H1 (cell line): ENCODE measurements around the gene ZGLP1. TPM values are rescaled to one million over a fixed set of nuclear protein-coding genes. Genes with fewer than 3 reads are reported as not detected.

ENCODE experiments used
- CTCF ChIA-PET: fragments of 300-600 bp; sonication (Branson Sonifier 250); formaldehyde crosslinking; loops from one replicate; lab custom pipeline; 2021; ENCODE audit not compliant: partially characterized antibody; lab: Charles Lee
- POLR2A ChIA-PET: fragments of 300-600 bp; sonication (Branson Sonifier 250); formaldehyde crosslinking; loops from one replicate; lab custom pipeline; 2021; ENCODE audit warnings: inconsistent platforms; ENCODE audit not compliant: partially characterized antibody; lab: Charles Lee
- DNase-seq, 2 experiments: peaks; one replicate each; pipeline versions ENCODE4 v3.0.0 to v3.0.0-alpha.2; 2010 to 2022; ENCODE audit warnings: low spot score in 2 of 2, low read depth in 1 of 2, mixed read lengths in 1 of 2
- FAIRE-seq: peaks from 2 replicates; lab custom pipeline; 2011; peaks lifted over from hg19 to GRCh38; lab: Jason Lieb, UNC
- H2AFZ ChIP-seq: 2 replicates; pipeline ENCODE4 v1.8.1; 2012; ENCODE audit warnings: low read length, inconsistent platforms
- H2AK5ac ChIP-seq: 2 replicates; pipeline ENCODE4 v1.6.1; 2013; ENCODE audit warnings: low read depth, low read length
- H2BK120ac ChIP-seq: replicated peaks from 2 replicates; pipeline ENCODE3; 2013; ENCODE audit warnings: low read depth, low read length, inconsistent platforms
- H2BK12ac ChIP-seq: 2 replicates; pipeline ENCODE4 v1.6.1; 2013; ENCODE audit warnings: low read depth, low read length
- H2BK15ac ChIP-seq: 2 replicates; pipeline ENCODE4 v1.6.1; 2013; ENCODE audit warnings: low read length
- H2BK20ac ChIP-seq: 2 replicates; pipeline ENCODE4 v1.6.1; 2013; ENCODE audit warnings: low read length
- H2BK5ac ChIP-seq: 2 replicates; pipeline ENCODE4 v1.6.1; 2013; ENCODE audit warnings: low read depth, low read length
- H3K14ac ChIP-seq: 2 replicates; pipeline ENCODE4 v1.6.1; 2013; ENCODE audit warnings: inconsistent platforms; ENCODE audit not compliant: insufficient read length
- H3K18ac ChIP-seq: 2 replicates; pipeline ENCODE4 v1.6.1; 2013; ENCODE audit warnings: low read length; ENCODE audit errors: extremely low read depth
- H3K23ac ChIP-seq: 2 replicates; pipeline ENCODE4 v1.6.1; 2013; ENCODE audit warnings: inconsistent platforms; ENCODE audit not compliant: insufficient read length
- H3K23me2 ChIP-seq: 2 replicates; pipeline ENCODE4 v1.6.1; 2013; ENCODE audit warnings: low read depth, low read length
- H3K27ac ChIP-seq: 2 replicates; pipeline ENCODE4 v1.6.1; 2011; ENCODE audit warnings: low read depth, low read length, inconsistent platforms
- H3K27me3 ChIP-seq, 4 experiments: replicated peaks in 1 of 4; 1 replicate in 1 of 4; 2 replicates in 3 of 4; pipeline versions ENCODE4 v1.6.1 to v1.8.1; 2011 to 2013; ENCODE audit warnings: low read length in 3 of 4, mild to moderate bottlenecking in 3 of 4, inconsistent platforms in 2 of 4, mixed read lengths in 2 of 4, moderate library complexity in 1 of 4; ENCODE audit not compliant: control insufficient read depth in 3 of 4, insufficient read depth in 3 of 4; ENCODE audit errors: extremely low read depth in 1 of 4
- H3K36me3 ChIP-seq, 4 experiments: 2 replicates each; pipeline versions ENCODE4 v1.6.1 to v1.8.1; 2011 to 2013; ENCODE audit warnings: mild to moderate bottlenecking in 4 of 4, low read length in 3 of 4, moderate library complexity in 2 of 4, control low read depth in 1 of 4, inconsistent platforms in 1 of 4; ENCODE audit not compliant: insufficient read depth in 4 of 4, control insufficient read depth in 2 of 4
- H3K4ac ChIP-seq: replicated peaks from 2 replicates; pipeline ENCODE3; 2013; ENCODE audit warnings: low read length, low read depth, mixed read lengths, inconsistent platforms; ENCODE audit not compliant: insufficient read length
- H3K4me1 ChIP-seq, 4 experiments: replicated peaks in 1 of 4; 1 replicate in 1 of 4; 2 replicates in 3 of 4; pipeline versions ENCODE4 v1.6.1 to v1.8.1; 2011 to 2013; ENCODE audit warnings: low read length in 3 of 4, inconsistent platforms in 2 of 4, mixed read lengths in 1 of 4; ENCODE audit not compliant: insufficient read depth in 4 of 4, control insufficient read depth in 3 of 4
- H3K4me2 ChIP-seq, 2 experiments: 2 replicates each; pipeline versions ENCODE4 v1.6.1 to v1.8.1; 2011 to 2013; ENCODE audit warnings: low read depth in 2 of 2, low read length in 2 of 2, control low read depth in 1 of 2, inconsistent platforms in 1 of 2, mild to moderate bottlenecking in 1 of 2; ENCODE audit not compliant: insufficient read depth in 1 of 2
- H3K4me3 ChIP-seq, 4 experiments: fragments of 200-600, 300-600 bp in 1 of 4; sonication (generic), shearing (Covaris generic), sonication (Bioruptor Twin) in 1 of 4; 2 replicates each; pipeline versions ENCODE4 v1.5.1 to v1.8.1; 2011 to 2016; ENCODE audit warnings: low read length in 4 of 4, low read depth in 3 of 4, control low read depth in 2 of 4, inconsistent platforms in 2 of 4, mild to moderate bottlenecking in 2 of 4, mixed read lengths in 1 of 4, moderate library complexity in 1 of 4; ENCODE audit not compliant: insufficient read depth in 2 of 4; ENCODE audit errors: extremely low read depth in 1 of 4
- H3K56ac ChIP-seq: replicated peaks from 2 replicates; pipeline ENCODE3; 2013; ENCODE audit warnings: low read depth, mild to moderate bottlenecking, mixed read lengths, low read length, inconsistent platforms; ENCODE audit not compliant: insufficient read length
- H3K79me1 ChIP-seq: 2 replicates; pipeline ENCODE4 v1.6.1; 2013; ENCODE audit warnings: low read depth, low read length, control low read depth
- H3K79me2 ChIP-seq, 2 experiments: 2 replicates each; pipeline versions ENCODE4 v1.6.1 to v1.8.1; 2012 to 2013; ENCODE audit warnings: low read length in 2 of 2, mild to moderate bottlenecking in 2 of 2, inconsistent platforms in 1 of 2; ENCODE audit not compliant: insufficient read depth in 2 of 2, control insufficient read depth in 1 of 2
- H3K9ac ChIP-seq, 4 experiments: replicated peaks in 1 of 4; 1 replicate in 1 of 4; 2 replicates in 3 of 4; pipeline versions ENCODE4 v1.6.1 to v1.8.1; 2011 to 2013; ENCODE audit warnings: low read depth in 3 of 4, low read length in 3 of 4, control low read depth in 2 of 4, mild to moderate bottlenecking in 2 of 4, moderate library complexity in 2 of 4, inconsistent platforms in 1 of 4; ENCODE audit errors: extremely low read depth in 1 of 4
- H3K9me3 ChIP-seq, 2 experiments: 2 replicates each; pipeline versions ENCODE4 v1.6.1 to v1.8.1; 2012 to 2013; ENCODE audit warnings: mild to moderate bottlenecking in 2 of 2, moderate library complexity in 2 of 2, control low read depth in 1 of 2, inconsistent platforms in 1 of 2, low read depth in 1 of 2, low read length in 1 of 2, mixed read lengths in 1 of 2; ENCODE audit not compliant: insufficient read depth in 2 of 2
- H4K20me1 ChIP-seq, 2 experiments: replicated peaks in 1 of 2; 2 replicates each; pipeline versions ENCODE3 to v1.8.1; 2011 to 2013; ENCODE audit warnings: inconsistent platforms in 2 of 2, low read length in 2 of 2, mild to moderate bottlenecking in 1 of 2; ENCODE audit not compliant: insufficient read depth in 2 of 2, control insufficient read depth in 1 of 2
- H4K5ac ChIP-seq: 2 replicates; pipeline ENCODE4 v1.6.1; 2013; ENCODE audit warnings: low read length, low read depth, mixed read lengths, inconsistent platforms; ENCODE audit not compliant: insufficient read length
- H4K8ac ChIP-seq: 2 replicates; pipeline ENCODE4 v1.8.0; 2013; ENCODE audit warnings: mild to moderate bottlenecking, moderate library complexity, low read length, inconsistent platforms; ENCODE audit not compliant: insufficient read depth; ENCODE audit errors: extremely low read depth
- H4K91ac ChIP-seq: replicated peaks from 2 replicates; pipeline ENCODE3; 2013; ENCODE audit warnings: low read length, mixed read lengths, inconsistent platforms; ENCODE audit not compliant: insufficient read length
- CREB1 ChIP-seq: IDR thresholded peaks from 2 replicates; pipeline ENCODE4 v1.6.1; 2012; ENCODE audit warnings: inconsistent platforms
- CTBP2 ChIP-seq: IDR thresholded peaks from 2 replicates; pipeline ENCODE4 v1.7.0; 2011; ENCODE audit warnings: borderline replicate concordance, mild to moderate bottlenecking, moderate library complexity, mixed read lengths, low read length; ENCODE audit not compliant: insufficient read depth, insufficient read length
- GTF2F1 ChIP-seq: IDR thresholded peaks from 2 replicates; pipeline ENCODE4 v1.6.1; 2012; ENCODE audit warnings: low read depth, low read length, improper control_type of control experiment, borderline replicate concordance
- MAX ChIP-seq: IDR thresholded peaks from 2 replicates; pipeline ENCODE4 v1.6.1; 2012; ENCODE audit warnings: inconsistent platforms
- NANOG ChIP-seq: IDR thresholded peaks from 2 replicates; pipeline ENCODE4 v1.6.1; 2011; ENCODE audit warnings: low read length, low read depth, mild to moderate bottlenecking, inconsistent platforms; ENCODE audit not compliant: insufficient read depth, poor library complexity, severe bottlenecking
- POU5F1 ChIP-seq: IDR thresholded peaks from 2 replicates; pipeline ENCODE4 v1.6.1; 2011; ENCODE audit warnings: low read depth, mild to moderate bottlenecking, low read length, moderate library complexity
- RFX5 ChIP-seq: IDR thresholded peaks from 2 replicates; pipeline ENCODE4 v1.6.1; 2011; ENCODE audit warnings: low read depth, low read length, improper control_type of control experiment, borderline replicate concordance
- RNF2 ChIP-seq: fragments of 200-900, 300-1000 bp; sonication (generic); IDR thresholded peaks from 2 replicates; pipeline ENCODE4 v1.7.1; 2016; ENCODE audit warnings: borderline replicate concordance, low read depth, mild to moderate bottlenecking, antibody characterized with exemption, low read length; ENCODE audit not compliant: poor library complexity, severe bottlenecking; ENCODE audit errors: missing control alignments
- SP2 ChIP-seq: IDR thresholded peaks from 2 replicates; pipeline ENCODE4 v1.6.1; 2012; ENCODE audit warnings: mild to moderate bottlenecking, low read length, inconsistent platforms
- TEAD4 ChIP-seq: IDR thresholded peaks from 2 replicates; pipeline ENCODE4 v1.6.1; 2012; ENCODE audit warnings: low read depth, low read length, inconsistent platforms, mixed read lengths
- ZNF274 ChIP-seq: IDR thresholded peaks from 2 replicates; pipeline ENCODE4 v1.7.0; 2012; ENCODE audit warnings: low read length, borderline replicate concordance; ENCODE audit errors: extremely low read depth
- WGBS, 2 experiments: shearing (Covaris generic) in 1 of 2; methylation state at CpG; one replicate each; pipeline versions ENCODE4 v1.1.6 to v1.1.7; 2013 to 2015; ENCODE audit warnings: low lambda C conversion rate in 2 of 2, mixed read lengths in 2 of 2, inconsistent platforms in 1 of 2, low coverage in 1 of 2, missing lambda C conversion rate in 1 of 2; ENCODE audit not compliant: insufficient replicate concordance in 2 of 2, insufficient coverage in 1 of 2, insufficient read length in 1 of 2; ENCODE audit errors: extremely low coverage in 1 of 2, missing lambda C conversion rate in 1 of 2; 5-methylcytosine and 5-hydroxymethylcytosine counted together
- polyA plus RNA-seq, 7 experiments: library from polyadenylated mRNA; depleted of rRNA in 3 of 7; stranded (reverse) in 5 of 7; unstranded in 2 of 7; fragments of >200 nt in 5 of 7; fragments of 200-250 nt in 2 of 7; gene quantifications; 1 replicate in 5 of 7; 2 replicates in 1 of 7; 4 replicates in 1 of 7; pipeline versions ENCODE4 v1.2.1 to v1.2.3, GENCODE V29; 2011 to 2013; ENCODE audit warnings: missing spikeins in 2 of 7, mixed read lengths in 2 of 7
- total RNA-seq: library from RNA; stranded (reverse); fragmentation: NEBNext Ultra II Directional; extraction: Animal tissue kit (Norgen Biotek cat#: 25700); gene quantifications from 2 replicates; pipeline ENCODE4 v1.2.1, GENCODE V29; 2021

The ZGLP1 gene
- total and polyA plus RNA-seq, 2 of the 8 experiments (the other 6 are each of a cell fraction or from before 2014, with no cell fraction given): 4.2 to 5.1 TPM

GRCh38 chr19:10259162-10259905, 50.3 kb downstream of the ZGLP1 start:
- Histone ChIP-seq H2AFZ (no peak overlapping the region), H3K4me2 (no peak overlapping the region), H4K91ac (no peak overlapping the region), H2AK5ac (no peak overlapping the region), H2BK120ac (no peak overlapping the region), H3K23ac (no peak overlapping the region), H2BK12ac (no peak overlapping the region), H4K20me1 (peaks cover 0 to 6% of the 10 kb centered on the region in 2 experiments), H3K23me2 (no peaks in the 10 kb centered on the region), H3K36me3 (peaks cover 4 to 26% (median 14%) of the 10 kb centered on the region in 4 experiments; a peak in 5 of 8 replicates), H2BK15ac (no peak overlapping the region), H4K5ac (no peak overlapping the region), H3K79me1 (no peaks in the 10 kb centered on the region), H3K4me1 (peaks cover 0 to 2% (median 0%) of the 10 kb centered on the region in 4 experiments; a peak in 2 of 7 replicates), H3K56ac (no peak overlapping the region), H3K79me2 (no peaks in the 10 kb centered on the region), H2BK5ac (no peak overlapping the region), H3K4me3 (no peak overlapping the region), H2BK20ac (no peak overlapping the region), H3K18ac (no peak overlapping the region), H3K27ac (no peak overlapping the region), H4K8ac (peak overlapping the region; percentile 45; the same call in 1 of the 2 replicates), H3K4ac (no peak overlapping the region), H3K14ac (no peak overlapping the region), H3K9me3 (no peaks in the 10 kb centered on the region), H3K9ac (no peak overlapping the region), H3K27me3 (no peaks in the 10 kb centered on the region)
- peak; percentile 62 for FAIRE-seq
- DNase-seq: peak; percentile 69 to 91
- CTCF ChIA-PET: interaction anchor here (0.6 to 5.4 kb wide), 65 partner anchors 7 to 253 kb away, joined by 3 to 68 read pairs (median 4); partner anchors contain the start of genes FDX2, ICAM1, ICAM4 and ICAM5
- POLR2A ChIA-PET: interaction anchor here (0.8 to 3.2 kb wide), 12 partner anchors 9 to 146 kb away, joined by 3 to 18 read pairs (median 6); partner anchors contain the start of genes DNMT1, ICAM1 and TYK2
- WGBS, 2 experiments: 64% methylated on average over 21 of the region's 32 CpGs; no CpG with 5 or more reads in 1 of the 2 experiments
- TF ChIP-seq ZNF274 (no peak), TEAD4 (no peak), POU5F1 (no peak), CREB1 (no peak), SP2 (no peak), RFX5 (no peak), NANOG (no peak), GTF2F1 (no peak), RNF2 (no peak), MAX (no peak), CTBP2 (no peak)
